Stimulated activated CD4-positive, alpha-beta T cell treated with anti-CD3 and anti-CD28 coated beads, TNF-alpha, amount 100 ng/mL, for 24 hours (primary cell): ENCODE data around the gene TSKU.
"Not testable (repeated sequence)": the region's sequence is repeated elsewhere in the genome, so short reads cannot be mapped to it uniquely, and the experiment has no call there.

Source experiments
- DNase-seq, 3 experiments: peaks; one replicate each; pipeline ENCODE4 v3.0.0-alpha.2; 2020; ENCODE audit warnings: low read depth in 3 of 3

TSKU gene

GRCh38 chr11:76801736-76802135 lies 18.6 kb downstream of the TSKU start:
- no peak for DNase-seq

GRCh38 chr11:76802151-76802550 lies 19.0 kb downstream of the TSKU start:
- DNase-seq, result no peak

GRCh38 chr11:76802621-76803020 lies 19.5 kb downstream of the TSKU start:
- DNase-seq, result no peak

GRCh38 chr11:76803023-76803422 lies 19.9 kb downstream of the TSKU start:
- no peak for DNase-seq

- peak in 2 of 3 experiments; percentile 30 to 68 for DNase-seq
Measured at GRCh38 chr11:76803811-76804600, 20.9 kb downstream of the TSKU start.

GRCh38 chr11:76805206-76805913 lies 22.2 kb downstream of the TSKU start:
- DNase-seq, result peak in 2 of 3 experiments; percentile 14 to 45

GRCh38 chr11:76806131-76806530 lies 23.0 kb downstream of the TSKU start:
- DNase-seq, result no peak

- no peak for DNase-seq
Measured at GRCh38 chr11:76806608-76807205, 23.6 kb downstream of the TSKU start.

GRCh38 chr11:76807206-76807875 lies 24.2 kb downstream of the TSKU start:
- DNase-seq, result peak; percentile 40 to 74 (median 54)

- DNase-seq, result no peak
Measured at GRCh38 chr11:76808171-76808570, 25.0 kb downstream of the TSKU start.

GRCh38 chr11:76808996-76809395 lies 25.8 kb downstream of the TSKU start:
- no peak for DNase-seq

GRCh38 chr11:76810151-76810853 lies 27.1 kb downstream of the TSKU start:
- peak in 1 of 3 experiments; percentile 41 for DNase-seq

- DNase-seq, result no peak
Measured at GRCh38 chr11:76811259-76811658, 28.1 kb downstream of the TSKU start.

GRCh38 chr11:76814414-76814813 lies 31.3 kb downstream of the TSKU start:
- DNase-seq, result no peak

- DNase-seq, result not testable (repeated sequence)
Measured at GRCh38 chr11:76815678-76816077, 32.5 kb downstream of the TSKU start.

- no peak for DNase-seq
Measured at GRCh38 chr11:76820184-76820566, 37.0 kb downstream of the TSKU start.

GRCh38 chr11:76821396-76821795 lies 38.2 kb downstream of the TSKU start:
- DNase-seq, result not testable (repeated sequence)

GRCh38 chr11:76822406-76822805 lies 39.2 kb downstream of the TSKU start:
- no peak for DNase-seq

GRCh38 chr11:76823481-76824028 lies 40.4 kb downstream of the TSKU start:
- DNase-seq, result no peak

GRCh38 chr11:76824083-76824939 lies 41.2 kb downstream of the TSKU start:
- no peak for DNase-seq
